HG02623 (cell line): ENCODE data around the gene IVD.
A peak's percentile ranks its signal among the peaks of the same experiment; 100 is the strongest.

Source experiments
- ATAC-seq: cut with Tn5 transposase; IDR thresholded peaks from one replicate; pipeline ENCODE4 v1.9.1; 2021; ENCODE audit warnings: moderate library complexity; ENCODE audit not compliant: unreplicated experiment

The IVD gene

GRCh38 chr15:40412095-40412759 is 6.6 kb downstream of the IVD start:
- ATAC-seq: no peak

GRCh38 chr15:40413036-40413435 is 7.4 kb downstream of the IVD start:
- no peak for ATAC-seq

GRCh38 chr15:40414816-40415215 is 9.2 kb downstream of the IVD start:
- ATAC-seq: no peak

- no peak for ATAC-seq
These were observed 9.6 kb downstream of the IVD start for GRCh38 chr15:40415226-40415625.

GRCh38 chr15:40416056-40416455 is 10.5 kb downstream of the IVD start:
- ATAC-seq: no peak

GRCh38 chr15:40418126-40418525 is 12.5 kb downstream of the IVD start:
- no peak for ATAC-seq

GRCh38 chr15:40420071-40420713 is 14.6 kb downstream of the IVD start:
- ATAC-seq: no peak

- ATAC-seq: no peak
These were observed 15.2 kb downstream of the IVD start for GRCh38 chr15:40420793-40421192.

GRCh38 chr15:40421246-40422157 is 15.9 kb downstream of the IVD start:
- peak; percentile 50 for ATAC-seq

- ATAC-seq: no peak
These were observed 19.0 kb downstream of the IVD start for GRCh38 chr15:40424483-40425115.

- ATAC-seq: no peak
These were observed 20.1 kb downstream of the IVD start for GRCh38 chr15:40425681-40426080.

GRCh38 chr15:40427188-40427587 is 21.6 kb downstream of the IVD start:
- ATAC-seq: no peak

- ATAC-seq: no peak
These were observed 22.6 kb downstream of the IVD start for GRCh38 chr15:40428185-40428584.

GRCh38 chr15:40429068-40429710 is 23.6 kb downstream of the IVD start:
- ATAC-seq: no peak

- ATAC-seq: no peak
These were observed 24.7 kb downstream of the IVD start for GRCh38 chr15:40430271-40430805.

GRCh38 chr15:40435023-40435709 is 29.6 kb downstream of the IVD start:
- ATAC-seq: no peak

GRCh38 chr15:40435710-40436089 is 30.1 kb downstream of the IVD start:
- no peak for ATAC-seq

GRCh38 chr15:40436116-40436891 is 30.7 kb downstream of the IVD start:
- ATAC-seq: no peak
